DMS114 treated with DMSO at 0.1 percent for 48 hours (cell line): ENCODE results near the gene GLIS1.

Experiments
- DNase-seq: peaks from one replicate; lab custom pipeline; 2025; ENCODE audit not compliant: unreplicated experiment; lab: John Stamatoyannopoulos, UW

Gene GLIS1

DNA sequence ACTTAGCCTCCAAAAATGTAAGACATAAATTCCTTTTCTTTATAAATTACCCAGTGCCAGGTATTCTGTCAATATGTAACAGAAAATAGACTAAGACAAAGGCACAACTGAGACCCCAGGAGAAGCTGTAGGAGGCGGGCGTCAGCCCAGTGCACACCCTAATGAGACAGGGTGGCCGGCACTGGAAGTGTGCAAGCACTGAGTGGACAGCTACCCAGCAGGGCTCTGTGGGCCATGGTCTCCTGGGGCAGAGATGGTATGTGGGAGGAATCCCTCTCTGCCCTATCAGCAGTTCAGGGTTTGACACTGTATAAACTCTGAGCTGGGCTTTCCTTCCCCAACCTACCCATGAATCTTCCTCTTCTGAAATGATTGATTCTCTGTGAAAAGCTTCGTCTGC, 139.5 kb downstream of the GLIS1 start:
- no peak for DNase-seq

GRCh38 chr1:53598966-53599365, 140.0 kb downstream of the GLIS1 start:
- DNase-seq: no peak

DNA sequence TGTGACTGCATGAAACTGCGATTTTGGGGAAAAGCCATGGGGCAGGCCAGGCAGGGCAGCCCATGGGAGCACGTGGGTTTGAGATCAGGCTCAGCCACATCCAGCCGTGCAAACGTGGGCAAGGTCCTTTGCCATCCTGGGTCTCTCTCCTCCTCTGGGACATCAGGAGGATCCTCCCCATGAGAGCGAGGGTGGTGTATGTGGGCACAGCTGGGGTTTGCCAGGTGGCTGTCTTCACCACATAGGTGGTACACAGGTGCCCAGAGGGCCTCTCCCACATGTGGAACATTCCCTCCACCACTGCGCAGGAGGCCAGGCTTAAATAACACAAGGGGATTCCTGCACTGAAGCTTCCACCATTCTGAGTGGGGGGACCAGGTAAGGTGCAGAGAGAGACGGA, 143.1 kb downstream of the GLIS1 start:
- no peak for DNase-seq

DNA sequence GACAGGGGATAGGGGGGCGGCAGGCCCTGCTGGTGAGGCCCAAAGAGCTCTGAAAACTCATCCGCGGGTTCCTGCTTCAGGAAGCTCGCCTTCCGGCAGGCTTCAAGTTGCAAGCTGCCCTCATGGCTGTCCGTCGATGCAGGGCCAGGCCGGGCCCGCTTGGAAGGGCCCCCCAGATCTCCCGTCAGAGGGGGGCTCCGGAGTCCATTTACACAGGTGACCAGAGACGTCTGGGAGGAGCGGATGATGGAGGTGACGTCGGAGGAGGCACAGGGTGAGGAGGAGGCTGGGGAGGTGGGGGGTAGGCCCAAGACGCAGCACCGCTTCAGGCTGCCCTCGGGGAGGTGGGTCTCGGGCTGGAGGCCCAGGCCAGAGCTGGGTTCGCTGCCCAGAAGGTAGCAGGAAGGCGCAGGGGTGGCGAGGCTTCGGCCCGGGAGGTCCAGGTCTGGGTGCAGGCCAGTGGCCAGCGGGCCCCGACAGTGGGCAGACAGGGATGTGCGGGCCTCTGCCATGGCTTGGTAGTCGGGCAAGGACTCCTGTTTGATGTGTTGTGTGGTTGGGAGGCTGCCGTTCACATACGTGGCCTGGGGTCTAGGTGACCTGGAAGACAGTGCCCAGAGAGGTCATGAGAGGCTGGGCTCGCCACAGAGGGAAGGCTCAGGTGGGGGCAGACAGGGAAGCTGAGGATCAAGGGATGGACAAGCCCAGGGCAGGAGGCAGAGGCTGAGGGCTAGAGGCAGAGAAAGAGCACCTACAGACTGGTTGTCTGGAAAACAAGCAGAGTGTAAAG, 144.4 kb downstream of the GLIS1 start:
- no peak for DNase-seq

- no peak for DNase-seq
Observed at GRCh38 chr1:53593758-53594380, 145.1 kb downstream of the GLIS1 start.

GRCh38 chr1:53592985-53593757, 145.8 kb downstream of the GLIS1 start:
- DNase-seq: no peak

DNA sequence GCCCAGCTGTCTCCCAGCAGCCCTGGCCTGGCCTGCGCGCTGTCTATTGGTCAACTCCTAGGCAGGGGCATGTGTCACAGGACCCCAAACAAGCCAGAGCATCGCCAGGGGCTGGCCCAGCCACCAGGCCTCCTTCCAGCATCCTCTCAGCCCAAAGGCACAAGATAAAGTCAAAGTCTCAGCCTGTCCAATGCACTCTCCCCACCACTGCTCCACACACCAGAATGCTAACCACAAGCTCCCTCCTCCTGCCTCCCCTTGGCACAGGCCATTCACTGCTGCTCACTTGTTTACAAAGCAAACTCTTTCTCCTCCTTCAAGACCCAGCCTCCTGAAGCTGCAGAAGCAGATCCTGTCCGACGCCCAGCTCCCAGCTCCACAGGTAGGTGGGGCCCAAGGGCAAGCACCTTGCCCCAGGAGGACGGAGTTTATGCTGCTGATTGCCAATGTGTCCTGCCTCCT, 146.4 kb downstream of the GLIS1 start:
- DNase-seq: no peak

GRCh38 chr1:53591924-53592323, 147.0 kb downstream of the GLIS1 start:
- no peak for DNase-seq

GRCh38 chr1:53590531-53591515, 148.1 kb downstream of the GLIS1 start:
- DNase-seq: no peak

- no peak for DNase-seq
Observed at GRCh38 chr1:53590104-53590503, 148.9 kb downstream of the GLIS1 start.

GRCh38 chr1:53589043-53589887, 149.7 kb downstream of the GLIS1 start:
- no peak for DNase-seq

- no peak for DNase-seq
Observed at GRCh38 chr1:53588053-53588779, 150.7 kb downstream of the GLIS1 start.

DNA sequence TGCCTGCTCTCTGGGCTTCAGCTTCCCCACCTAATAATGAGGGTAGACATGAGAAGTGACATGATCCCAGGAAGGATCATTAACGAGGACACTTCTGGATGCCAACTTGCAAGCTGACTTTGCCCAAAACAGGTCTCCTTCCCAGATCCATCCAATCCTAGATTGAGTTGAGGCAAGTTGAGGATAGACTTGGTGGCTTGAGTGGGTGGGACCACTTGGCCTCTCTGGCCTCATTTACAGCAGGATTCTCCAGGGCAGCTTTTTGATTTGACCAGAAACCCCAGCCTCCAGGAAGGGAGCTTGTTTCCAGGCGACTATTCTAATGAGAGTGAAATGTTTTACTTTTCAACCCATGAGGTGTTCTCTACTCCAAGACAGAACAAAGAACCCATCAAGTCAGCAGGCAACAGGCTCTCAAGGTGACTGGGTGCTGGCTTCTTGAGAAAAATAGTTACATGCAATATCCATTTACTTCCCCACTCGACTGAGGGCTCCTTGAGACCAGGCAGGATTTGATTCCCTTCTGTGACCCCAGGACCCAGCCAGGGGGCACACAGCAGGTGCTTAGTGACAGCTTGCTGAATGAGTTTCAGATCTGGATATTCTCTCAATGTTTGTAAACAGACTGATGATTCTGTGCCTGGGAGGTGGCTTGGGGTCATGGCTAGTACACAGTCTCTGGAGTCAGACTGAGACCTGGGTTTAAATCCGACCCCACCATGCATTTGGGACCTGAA, 151.5 kb downstream of the GLIS1 start:
- no peak for DNase-seq

DNA sequence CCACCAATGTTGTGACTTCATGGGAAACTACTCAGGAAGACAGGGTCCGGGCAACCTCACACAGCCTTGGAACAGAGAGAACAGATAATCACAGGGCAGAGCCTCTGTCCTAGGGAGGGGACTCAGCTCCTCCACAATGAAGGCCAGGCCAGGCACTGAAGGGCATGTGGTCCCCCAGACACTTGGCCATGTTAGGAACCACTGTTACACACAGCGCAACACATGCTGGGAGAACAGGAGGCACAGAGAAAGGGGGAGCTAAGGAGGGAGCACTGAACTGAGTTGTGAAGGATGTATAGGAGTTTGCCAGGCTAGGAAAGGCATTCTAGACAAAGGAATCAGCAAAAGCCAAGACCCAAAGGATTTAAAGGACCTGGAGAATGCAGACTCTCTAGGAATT, 152.2 kb downstream of the GLIS1 start:
- no peak for DNase-seq

DNA sequence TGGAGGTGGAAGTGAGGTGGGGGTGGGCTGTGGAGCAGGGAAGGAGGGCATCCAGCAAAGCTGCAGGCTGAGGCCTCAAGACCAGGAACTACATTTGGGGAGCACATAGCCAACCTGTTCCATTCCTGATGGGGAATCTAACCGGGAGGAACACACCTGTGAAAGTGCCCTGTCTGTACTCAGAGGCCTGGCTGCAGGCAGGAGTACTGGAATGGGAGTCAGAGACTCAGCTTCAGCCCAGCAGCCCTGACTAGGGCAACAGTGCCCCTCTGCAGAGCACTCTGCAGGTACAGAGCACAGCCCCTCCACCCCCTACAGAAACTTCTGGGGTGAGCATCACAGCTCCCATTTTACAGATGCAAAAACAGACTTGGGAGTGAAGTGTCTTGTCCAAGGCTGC, 153.4 kb downstream of the GLIS1 start:
- no peak for DNase-seq

DNA sequence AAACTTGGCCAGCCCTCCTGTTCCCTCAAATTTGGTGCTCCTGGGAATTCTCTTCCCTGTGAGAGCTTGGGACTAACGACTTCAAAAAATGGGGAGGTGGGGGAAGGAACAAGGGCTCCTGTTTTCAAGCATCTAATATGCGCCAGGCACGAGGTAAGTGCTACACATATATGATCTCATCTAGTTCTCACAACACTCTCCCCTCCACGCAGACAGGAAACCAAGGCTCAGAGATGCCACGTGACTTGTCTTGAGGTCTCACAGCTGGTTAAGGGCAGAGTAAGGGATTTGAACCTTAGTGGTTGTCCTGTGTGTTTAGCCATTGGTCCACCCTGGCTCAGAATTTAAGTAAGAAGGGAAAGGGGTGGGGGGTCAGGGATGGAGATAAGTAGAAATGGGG, 153.8 kb downstream of the GLIS1 start:
- no peak for DNase-seq

DNA sequence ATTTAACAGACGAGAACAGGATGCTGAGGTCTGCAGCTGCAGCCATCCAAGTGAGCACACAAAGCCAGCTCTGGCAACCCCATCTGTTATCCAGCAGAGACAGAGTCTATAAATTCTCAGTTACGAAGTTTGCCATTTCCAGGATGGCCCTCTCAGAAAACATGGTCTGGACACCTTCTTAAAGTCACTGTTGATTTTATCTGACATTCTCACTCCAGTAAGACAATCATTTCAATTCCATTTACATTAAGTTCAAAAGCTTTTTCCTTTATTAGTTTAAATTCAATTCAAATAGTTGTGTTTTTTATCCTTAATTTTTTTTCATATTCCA, 154.2 kb downstream of the GLIS1 start:
- DNase-seq: no peak

GRCh38 chr1:53583868-53584776, 154.8 kb downstream of the GLIS1 start:
- no peak for DNase-seq
